ENCODE data around the gene ATP4A.

ATP4A gene

DNA sequence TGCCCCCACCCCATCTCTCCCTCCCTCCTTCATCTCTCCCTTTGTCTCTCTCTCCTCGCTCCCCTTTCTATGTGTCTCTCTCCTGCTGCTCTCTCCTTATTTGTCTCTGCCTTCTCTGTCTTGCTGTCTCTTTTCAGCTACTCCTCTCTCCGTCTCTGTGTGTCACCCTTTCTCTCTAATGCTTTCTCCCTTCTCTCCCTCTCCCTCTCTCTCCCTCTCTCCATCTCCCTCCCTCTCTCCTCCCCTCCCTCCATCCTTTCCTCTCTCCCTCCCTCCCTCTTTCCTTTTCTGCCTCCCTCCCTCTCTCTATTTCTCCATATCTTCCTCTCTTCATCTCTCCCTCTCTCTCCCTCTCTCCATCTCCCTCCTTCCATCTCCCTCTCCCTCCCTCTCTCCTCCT lies 682 bp downstream of the ATP4A start:
- no peak overlapping the region for H3K4me3 ChIP-seq (ENCODE audit: low read depth, low read length)
- TF ChIP-seq, protein P1, sequence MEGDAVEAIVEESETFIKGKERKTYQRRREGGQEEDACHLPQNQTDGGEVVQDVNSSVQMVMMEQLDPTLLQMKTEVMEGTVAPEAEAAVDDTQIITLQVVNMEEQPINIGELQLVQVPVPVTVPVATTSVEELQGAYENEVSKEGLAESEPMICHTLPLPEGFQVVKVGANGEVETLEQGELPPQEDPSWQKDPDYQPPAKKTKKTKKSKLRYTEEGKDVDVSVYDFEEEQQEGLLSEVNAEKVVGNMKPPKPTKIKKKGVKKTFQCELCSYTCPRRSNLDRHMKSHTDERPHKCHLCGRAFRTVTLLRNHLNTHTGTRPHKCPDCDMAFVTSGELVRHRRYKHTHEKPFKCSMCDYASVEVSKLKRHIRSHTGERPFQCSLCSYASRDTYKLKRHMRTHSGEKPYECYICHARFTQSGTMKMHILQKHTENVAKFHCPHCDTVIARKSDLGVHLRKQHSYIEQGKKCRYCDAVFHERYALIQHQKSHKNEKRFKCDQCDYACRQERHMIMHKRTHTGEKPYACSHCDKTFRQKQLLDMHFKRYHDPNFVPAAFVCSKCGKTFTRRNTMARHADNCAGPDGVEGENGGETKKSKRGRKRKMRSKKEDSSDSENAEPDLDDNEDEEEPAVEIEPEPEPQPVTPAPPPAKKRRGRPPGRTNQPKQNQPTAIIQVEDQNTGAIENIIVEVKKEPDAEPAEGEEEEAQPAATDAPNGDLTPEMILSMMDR (IDR thresholded peaks at IDR 0.05; ENCODE audit: low read depth, low read length): no peak

DNA sequence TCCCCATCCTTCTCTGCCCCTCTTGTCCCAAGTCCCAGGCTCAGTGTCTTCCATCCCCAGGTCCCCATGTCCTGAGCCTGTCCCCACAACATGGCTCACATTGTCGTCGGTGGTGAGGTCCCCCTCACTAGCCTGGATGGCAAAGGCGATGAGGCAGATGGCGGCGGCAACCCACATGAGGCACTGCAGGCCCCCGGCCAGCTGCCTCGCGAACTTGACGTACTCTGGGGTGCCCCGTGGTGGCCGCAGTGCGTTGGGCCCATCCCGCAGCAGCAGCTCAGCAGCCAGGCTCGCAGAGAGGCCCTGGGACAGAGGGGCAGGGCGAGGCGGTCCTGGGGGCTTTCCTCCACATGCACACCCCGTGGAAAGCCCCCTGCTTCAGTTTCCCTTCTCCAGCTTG lies 1.1 kb downstream of the ATP4A start:
- no peak overlapping the region for H3K4me3 ChIP-seq (ENCODE audit: low read depth, low read length)
- TF ChIP-seq, protein P1 (IDR thresholded peaks at IDR 0.05; ENCODE audit: low read depth, low read length): no peak

DNA sequence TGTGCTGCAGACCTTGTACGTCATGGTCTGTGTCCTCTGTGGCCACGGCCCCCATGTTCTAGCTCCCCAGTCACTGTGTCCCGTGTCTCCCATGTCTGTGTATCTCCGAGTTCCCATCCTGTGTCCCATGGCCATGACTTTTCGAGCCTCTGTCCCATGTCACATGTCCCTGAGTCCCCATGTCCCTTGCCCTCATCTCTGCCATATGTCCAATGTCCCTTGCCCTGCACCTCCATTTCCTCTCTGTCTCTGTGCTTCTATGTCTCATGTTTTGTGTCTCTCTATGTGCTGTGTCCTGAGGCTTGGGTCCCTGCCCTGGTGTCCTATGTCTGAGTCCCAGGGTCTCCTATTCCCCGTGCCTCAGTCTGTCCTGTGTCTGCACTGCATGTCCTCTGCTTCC lies 2.0 kb downstream of the ATP4A start:
- TF ChIP-seq, protein P1 (IDR thresholded peaks at IDR 0.05; ENCODE audit: low read depth, low read length): no peak
- H3K4me3 ChIP-seq (ENCODE audit: low read depth, low read length): no peak overlapping the region

DNA sequence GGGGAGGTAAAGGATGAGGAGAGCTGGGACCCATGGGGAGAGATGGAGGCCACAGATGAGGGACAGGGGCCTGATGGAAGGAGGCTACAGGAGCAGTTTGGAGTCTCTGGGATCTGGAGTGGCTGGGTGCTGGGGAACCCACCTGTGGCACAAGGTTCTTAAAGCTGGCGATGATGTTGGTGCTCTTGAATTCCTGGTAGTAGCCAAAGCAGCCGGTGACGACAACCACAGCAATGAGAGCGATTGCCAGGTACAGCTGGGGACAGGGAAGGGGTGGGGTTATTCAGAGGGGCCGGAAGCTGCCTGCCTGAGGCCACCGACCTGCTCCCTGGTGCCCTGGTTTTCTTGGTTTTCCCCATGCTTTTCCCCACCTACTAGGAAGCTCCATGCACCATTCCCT lies 2.8 kb downstream of the ATP4A start:
- H3K4me3 ChIP-seq (ENCODE audit: low read depth, low read length): no peak overlapping the region
- TF ChIP-seq, protein P1 (IDR thresholded peaks at IDR 0.05; ENCODE audit: low read depth, low read length): no peak

DNA sequence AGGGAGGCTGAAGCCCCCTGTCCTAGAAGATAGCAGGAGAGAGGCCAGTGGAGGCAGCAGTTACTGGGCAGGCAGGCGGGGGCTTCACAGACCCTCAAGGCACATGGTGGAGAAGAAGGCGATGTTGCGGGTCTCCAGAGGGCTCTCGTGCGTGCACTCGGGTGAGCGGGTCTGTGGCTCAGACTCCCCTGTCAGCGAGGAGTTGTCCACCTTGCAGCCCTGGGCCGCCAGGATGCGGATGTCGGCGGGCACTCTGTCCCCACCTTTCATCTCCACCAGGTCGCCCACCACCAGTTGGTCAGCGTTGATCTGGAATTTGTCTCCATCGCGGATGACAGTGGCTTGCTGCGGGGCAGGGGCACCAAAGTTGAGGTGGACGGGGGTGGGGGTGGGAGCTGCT lies 3.2 kb downstream of the ATP4A start:
- H3K4me3 ChIP-seq (ENCODE audit: low read depth, low read length): no peak overlapping the region
- TF ChIP-seq, protein P1 (IDR thresholded peaks at IDR 0.05; ENCODE audit: low read depth, low read length): no peak

DNA sequence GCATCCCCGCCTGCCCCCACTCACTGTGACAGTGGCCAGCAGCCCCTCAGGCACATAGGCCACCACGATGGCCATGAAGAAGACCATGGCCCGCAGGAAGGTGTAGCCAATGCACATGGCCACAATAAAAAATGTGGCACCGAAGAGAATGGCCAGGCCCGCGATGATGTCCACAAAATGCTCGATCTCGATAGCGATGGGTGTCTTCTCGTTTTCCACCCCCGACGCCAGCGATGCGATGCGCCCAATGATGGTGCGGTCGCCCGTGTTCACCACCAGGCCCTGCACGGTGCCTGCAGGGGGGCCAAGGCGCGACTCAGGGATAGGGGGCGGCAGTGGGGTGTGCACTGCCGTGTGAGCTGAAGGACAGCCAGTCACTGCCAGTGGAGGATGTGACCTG lies 3.7 kb downstream of the ATP4A start:
- TF ChIP-seq, protein P1 (IDR thresholded peaks at IDR 0.05; ENCODE audit: low read depth, low read length): no peak
- H3K4me3 ChIP-seq (ENCODE audit: low read depth, low read length): no peak overlapping the region

DNA sequence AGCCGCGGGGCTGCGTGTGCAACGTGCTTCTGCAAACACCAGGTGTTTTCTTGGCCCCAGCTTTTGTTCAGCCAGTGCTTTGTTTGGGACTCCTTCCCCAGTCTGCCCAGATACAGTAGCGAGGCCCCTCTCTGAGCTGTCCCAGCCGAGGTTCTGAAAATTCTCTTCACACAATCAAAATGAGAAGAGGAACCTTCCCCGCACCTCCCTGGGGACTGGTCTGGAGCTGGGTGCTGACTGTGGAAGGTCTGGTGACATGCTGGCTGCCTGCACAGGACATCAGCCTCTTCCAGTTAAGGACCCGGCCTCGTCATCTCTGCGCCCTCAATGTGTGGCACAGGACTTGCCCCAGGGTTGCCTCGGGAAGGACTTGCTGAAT lies 4.2 kb downstream of the ATP4A start:
- TF ChIP-seq, protein P1 (IDR thresholded peaks at IDR 0.05; ENCODE audit: low read depth, low read length): no peak
- no peak overlapping the region for H3K4me3 ChIP-seq (ENCODE audit: low read depth, low read length)

All from WI38 (cell line).